Inflammatory macrophage treated with lipopolysaccharide for 1 hour (primary cell): ENCODE results near the gene NOTCH2.
A peak's percentile ranks its signal among the peaks of the same experiment; 100 is the strongest.
"Not testable (repeated sequence)": the region's sequence is repeated elsewhere in the genome, so short reads cannot be mapped to it uniquely, and the experiment has no call there.

Source experiments
- DNase-seq, 2 donors: peaks; one replicate each; pipeline ENCODE4 v3.0.0-alpha.2; 2020 to 2022

NOTCH2 gene

GRCh38 chr1:120069067-120069919 is at the start of gene NOTCH2:
Gene NOTCH2 (minus strand): TSS chr1:120069662. CDS start chr1:120069406, 256 bp downstream.
- peak in 1 of 2 donors; percentile 1 for DNase-seq

GRCh38 chr1:120117371-120118177 is 48.1 kb upstream of the NOTCH2 start:
- DNase-seq = peak; percentile 5 to 21

- not testable (repeated sequence) for DNase-seq
These were observed 46.6 kb upstream of the NOTCH2 start for GRCh38 chr1:120116094-120116493.

GRCh38 chr1:120113134-120113533 is 43.7 kb upstream of the NOTCH2 start:
- DNase-seq = not testable (repeated sequence)

GRCh38 chr1:120112212-120112611 is 42.8 kb upstream of the NOTCH2 start:
- not testable (repeated sequence) for DNase-seq

GRCh38 chr1:120111771-120112170 is 42.3 kb upstream of the NOTCH2 start:
- not testable (repeated sequence) for DNase-seq

- not testable (repeated sequence) for DNase-seq
These were observed 41.5 kb upstream of the NOTCH2 start for GRCh38 chr1:120111008-120111407.

GRCh38 chr1:120109656-120110055 is 40.2 kb upstream of the NOTCH2 start:
- DNase-seq = not testable (repeated sequence)

- DNase-seq = not testable (repeated sequence)
These were observed 39.7 kb upstream of the NOTCH2 start for GRCh38 chr1:120109180-120109579.

- peak in 1 of 2 donors; percentile 8 for DNase-seq
These were observed 35.8 kb upstream of the NOTCH2 start for GRCh38 chr1:120105288-120105687.

- DNase-seq = not testable (repeated sequence)
These were observed 34.3 kb upstream of the NOTCH2 start for GRCh38 chr1:120103768-120104167.

- DNase-seq = not testable (repeated sequence)
These were observed 32.1 kb upstream of the NOTCH2 start for GRCh38 chr1:120101593-120101992.

- DNase-seq = not testable (repeated sequence)
These were observed 31.1 kb upstream of the NOTCH2 start for GRCh38 chr1:120100590-120100989.

GRCh38 chr1:120098986-120099759 is 29.7 kb upstream of the NOTCH2 start:
- DNase-seq = not testable (repeated sequence)

- not testable (repeated sequence) for DNase-seq
These were observed 27.6 kb upstream of the NOTCH2 start for GRCh38 chr1:120096981-120097545.

GRCh38 chr1:120093548-120094181 is 24.2 kb upstream of the NOTCH2 start:
- DNase-seq = not testable (repeated sequence)

- peak; percentile 2 to 4 for DNase-seq
These were observed 23.1 kb upstream of the NOTCH2 start for GRCh38 chr1:120092232-120093218.

- DNase-seq = not testable (repeated sequence)
These were observed 21.4 kb upstream of the NOTCH2 start for GRCh38 chr1:120090830-120091229.

GRCh38 chr1:120087959-120088358 is 18.5 kb upstream of the NOTCH2 start:
- DNase-seq = peak; percentile 6 to 64

GRCh38 chr1:120069920-120070214 is 405 bp upstream of the NOTCH2 start:
- not testable (repeated sequence) for DNase-seq

GRCh38 chr1:120068683-120069066 is 787 bp downstream of the NOTCH2 start:
- DNase-seq = not testable (repeated sequence)
